ENCODE data around the gene UGCG.
"Not testable (repeated sequence)": the region's sequence is repeated elsewhere in the genome, so short reads cannot be mapped to it uniquely, and the experiment has no call there.

UGCG gene

DNA sequence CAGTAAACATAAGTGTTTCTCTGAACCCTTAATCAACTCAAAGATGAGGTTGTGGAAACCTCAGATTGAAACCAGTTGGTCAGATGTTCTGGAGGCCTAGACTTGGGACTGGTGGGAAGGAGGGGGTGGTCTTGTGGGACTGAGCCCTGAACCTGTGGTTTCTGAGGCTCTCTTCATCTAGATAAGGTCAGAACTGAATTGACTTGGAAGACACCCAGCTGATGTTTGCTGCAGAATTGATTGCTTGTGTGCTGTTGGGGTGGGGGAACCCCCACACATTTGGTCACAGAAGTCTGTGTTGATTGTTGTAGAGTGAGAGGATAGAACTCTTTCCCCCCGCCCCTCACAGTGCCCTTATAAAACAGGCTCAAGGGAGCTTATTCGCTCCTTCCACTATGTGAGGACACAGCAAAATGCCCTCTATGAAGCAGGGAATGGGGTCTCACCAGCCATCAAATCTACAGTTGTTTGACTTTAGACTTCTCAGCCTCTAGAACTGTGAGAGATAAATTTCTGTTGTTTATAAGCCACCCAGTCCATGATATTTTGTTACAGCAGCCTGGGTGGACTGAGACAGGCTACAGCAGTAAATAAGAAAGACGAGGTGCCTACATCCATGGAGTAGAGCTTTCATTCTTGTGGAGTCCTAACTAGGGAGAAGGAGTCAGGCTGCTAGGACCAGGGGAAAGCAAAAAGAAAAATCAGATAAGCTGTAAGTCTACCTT is 25.7 kb upstream of the UGCG start:
- TF ChIP-seq, protein P1, sequence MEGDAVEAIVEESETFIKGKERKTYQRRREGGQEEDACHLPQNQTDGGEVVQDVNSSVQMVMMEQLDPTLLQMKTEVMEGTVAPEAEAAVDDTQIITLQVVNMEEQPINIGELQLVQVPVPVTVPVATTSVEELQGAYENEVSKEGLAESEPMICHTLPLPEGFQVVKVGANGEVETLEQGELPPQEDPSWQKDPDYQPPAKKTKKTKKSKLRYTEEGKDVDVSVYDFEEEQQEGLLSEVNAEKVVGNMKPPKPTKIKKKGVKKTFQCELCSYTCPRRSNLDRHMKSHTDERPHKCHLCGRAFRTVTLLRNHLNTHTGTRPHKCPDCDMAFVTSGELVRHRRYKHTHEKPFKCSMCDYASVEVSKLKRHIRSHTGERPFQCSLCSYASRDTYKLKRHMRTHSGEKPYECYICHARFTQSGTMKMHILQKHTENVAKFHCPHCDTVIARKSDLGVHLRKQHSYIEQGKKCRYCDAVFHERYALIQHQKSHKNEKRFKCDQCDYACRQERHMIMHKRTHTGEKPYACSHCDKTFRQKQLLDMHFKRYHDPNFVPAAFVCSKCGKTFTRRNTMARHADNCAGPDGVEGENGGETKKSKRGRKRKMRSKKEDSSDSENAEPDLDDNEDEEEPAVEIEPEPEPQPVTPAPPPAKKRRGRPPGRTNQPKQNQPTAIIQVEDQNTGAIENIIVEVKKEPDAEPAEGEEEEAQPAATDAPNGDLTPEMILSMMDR (IDR thresholded peaks at IDR 0.05; ENCODE audit: poor library complexity, severe bottlenecking): no peak
- no peak overlapping the region for H3K4me3 ChIP-seq (ENCODE audit: severe bottlenecking)
- H3K4me1 ChIP-seq (ENCODE audit: insufficient read depth, poor library complexity, severe bottlenecking): peaks cover 33% of the 10 kb centered on the region
- H3K27ac ChIP-seq (ENCODE audit: poor library complexity, severe bottlenecking): no peak overlapping the region
- ATAC-seq (ENCODE audit: low read depth): no peak
- no peaks in the 10 kb centered on the region for H3K36me3 ChIP-seq (ENCODE audit: low read depth)
- no peak for DNase-seq (ENCODE audit: low spot score)
- no peaks in the 10 kb centered on the region for H3K9me3 ChIP-seq (ENCODE audit: severe bottlenecking)
- no peaks in the 10 kb centered on the region for H3K27me3 ChIP-seq (ENCODE audit: insufficient read depth, poor library complexity, severe bottlenecking)

GRCh38 chr9:111871499-111871855 is 25.1 kb upstream of the UGCG start:
- TF ChIP-seq, protein P1 (IDR thresholded peaks at IDR 0.05; ENCODE audit: poor library complexity, severe bottlenecking): no peak
- H3K27ac ChIP-seq (ENCODE audit: poor library complexity, severe bottlenecking): no peak overlapping the region
- ATAC-seq (ENCODE audit: low read depth): no peak

GRCh38 chr9:111872886-111873285 is 23.7 kb upstream of the UGCG start:
- no peak for ATAC-seq (ENCODE audit: low read depth)
- TF ChIP-seq, protein P1 (IDR thresholded peaks at IDR 0.05; ENCODE audit: poor library complexity, severe bottlenecking): no peak
- Histone ChIP-seq H3K4me3 (ENCODE audit: severe bottlenecking) (no peak overlapping the region), H3K27me3 (ENCODE audit: insufficient read depth, poor library complexity, severe bottlenecking) (no peaks in the 10 kb centered on the region), H3K27ac (ENCODE audit: poor library complexity, severe bottlenecking) (peak overlapping the region; percentile 59), H3K9me3 (ENCODE audit: severe bottlenecking) (no peaks in the 10 kb centered on the region), H3K36me3 (ENCODE audit: low read depth) (no peaks in the 10 kb centered on the region), H3K4me1 (ENCODE audit: insufficient read depth, poor library complexity, severe bottlenecking) (peaks cover 25% of the 10 kb centered on the region)
- no peak for DNase-seq (ENCODE audit: low spot score)

More at GRCh38 chr9:111871499-111871855, 25.1 kb upstream of the UGCG start:
- Histone ChIP-seq H3K4me3 (ENCODE audit: severe bottlenecking) (no peak overlapping the region), H3K9me3 (ENCODE audit: severe bottlenecking) (no peaks in the 10 kb centered on the region), H3K4me1 (ENCODE audit: insufficient read depth, poor library complexity, severe bottlenecking) (peaks cover 37% of the 10 kb centered on the region), H3K27me3 (ENCODE audit: insufficient read depth, poor library complexity, severe bottlenecking) (no peaks in the 10 kb centered on the region), H3K36me3 (ENCODE audit: low read depth) (no peaks in the 10 kb centered on the region)
- no peak for DNase-seq (ENCODE audit: low spot score)

DNA sequence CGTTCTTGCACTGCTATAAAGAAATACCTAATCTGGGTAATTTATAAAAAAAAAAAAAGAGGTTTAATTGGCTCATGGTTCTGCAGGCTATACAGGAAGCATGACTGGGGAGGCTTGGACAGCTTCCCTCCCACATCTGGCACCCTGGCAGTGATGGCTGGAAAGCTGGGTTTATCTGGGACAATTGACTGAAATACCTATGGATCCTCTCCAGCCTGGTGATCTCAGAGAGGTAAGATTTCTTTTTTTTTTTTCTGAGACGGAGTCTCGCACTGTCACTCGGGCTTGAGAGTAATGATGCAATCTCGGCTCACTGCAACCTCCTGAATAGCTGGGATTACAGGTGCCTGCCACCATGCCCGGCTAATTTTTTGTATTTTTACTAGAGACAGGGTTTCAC is 22.7 kb upstream of the UGCG start:
- Histone ChIP-seq H3K27me3 (ENCODE audit: insufficient read depth, poor library complexity, severe bottlenecking) (no peaks in the 10 kb centered on the region), H3K9me3 (ENCODE audit: severe bottlenecking) (no peaks in the 10 kb centered on the region), H3K4me3 (ENCODE audit: severe bottlenecking) (no peak overlapping the region), H3K27ac (ENCODE audit: poor library complexity, severe bottlenecking) (peak overlapping the region; percentile 59), H3K36me3 (ENCODE audit: low read depth) (no peaks in the 10 kb centered on the region), H3K4me1 (ENCODE audit: insufficient read depth, poor library complexity, severe bottlenecking) (peaks cover 24% of the 10 kb centered on the region)
- DNase-seq (ENCODE audit: low spot score): no peak
- ATAC-seq (ENCODE audit: low read depth): no peak
- TF ChIP-seq, protein P1 (IDR thresholded peaks at IDR 0.05; ENCODE audit: poor library complexity, severe bottlenecking): no peak

GRCh38 chr9:111874500-111874899 is 22.1 kb upstream of the UGCG start:
- H3K4me3 ChIP-seq (ENCODE audit: severe bottlenecking): no peak overlapping the region
- ATAC-seq (ENCODE audit: low read depth) (peak; percentile 79), DNase-seq (ENCODE audit: low spot score) (no peak)
- TF ChIP-seq, protein P1 (IDR thresholded peaks at IDR 0.05; ENCODE audit: poor library complexity, severe bottlenecking): no peak
- H3K4me1 ChIP-seq (ENCODE audit: insufficient read depth, poor library complexity, severe bottlenecking): peaks cover 24% of the 10 kb centered on the region
- H3K9me3 ChIP-seq (ENCODE audit: severe bottlenecking): no peaks in the 10 kb centered on the region
- peak overlapping the region; percentile 59 for H3K27ac ChIP-seq (ENCODE audit: poor library complexity, severe bottlenecking)
- no peaks in the 10 kb centered on the region for H3K27me3 ChIP-seq (ENCODE audit: insufficient read depth, poor library complexity, severe bottlenecking)
- no peaks in the 10 kb centered on the region for H3K36me3 ChIP-seq (ENCODE audit: low read depth)

DNA sequence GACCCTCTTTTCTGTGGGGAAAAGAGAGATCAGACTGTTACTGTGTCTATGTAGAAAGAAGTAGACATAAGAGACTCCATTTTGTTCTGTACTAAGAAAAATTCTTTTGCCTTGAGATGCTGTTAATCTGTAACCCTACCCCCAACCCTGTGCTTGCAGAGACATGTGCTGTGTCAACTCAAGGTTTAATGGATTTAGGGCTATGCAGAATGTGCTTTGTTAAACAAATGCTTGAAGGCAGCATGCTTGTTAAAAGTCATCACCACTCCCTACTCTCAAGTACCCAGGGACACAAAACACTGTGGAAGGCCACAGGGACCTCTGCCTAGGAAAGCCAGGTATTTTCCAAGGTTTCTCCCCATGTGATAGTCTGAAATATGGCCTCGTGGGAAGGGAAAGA is 21.3 kb upstream of the UGCG start:
- H3K36me3 ChIP-seq (ENCODE audit: low read depth); H3K4me3 ChIP-seq (ENCODE audit: severe bottlenecking); H3K9me3 ChIP-seq (ENCODE audit: severe bottlenecking); ATAC-seq (ENCODE audit: low read depth); DNase-seq (ENCODE audit: low spot score); H3K27me3 ChIP-seq (ENCODE audit: insufficient read depth, poor library complexity, severe bottlenecking): not testable (repeated sequence)
- Histone ChIP-seq H3K4me1 (ENCODE audit: insufficient read depth, poor library complexity, severe bottlenecking) (peaks cover 24% of the 10 kb centered on the region), H3K27ac (ENCODE audit: poor library complexity, severe bottlenecking) (peak overlapping the region; percentile 59)

DNA sequence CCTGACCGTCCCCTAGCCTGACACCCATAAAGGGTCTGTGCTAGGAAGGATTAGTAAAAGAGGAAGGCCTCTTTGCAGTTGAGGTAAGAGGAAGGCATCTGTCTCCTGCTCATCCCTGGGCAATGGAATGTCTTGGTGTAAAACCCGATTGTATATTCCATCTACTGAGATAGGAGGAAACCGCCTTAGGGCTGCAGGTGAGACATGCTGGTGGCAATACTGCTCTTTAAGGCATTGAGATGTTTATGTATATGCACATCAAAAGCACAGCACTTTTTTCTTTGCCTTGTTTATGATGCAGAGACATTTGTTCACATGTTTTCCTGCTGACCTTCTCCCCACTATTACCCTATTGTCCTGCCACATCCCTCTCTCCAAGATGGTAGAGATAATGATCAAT is 20.9 kb upstream of the UGCG start:
- not testable (repeated sequence) for H3K36me3 ChIP-seq (ENCODE audit: low read depth); DNase-seq (ENCODE audit: low spot score); H3K4me3 ChIP-seq (ENCODE audit: severe bottlenecking); H3K9me3 ChIP-seq (ENCODE audit: severe bottlenecking); H3K27me3 ChIP-seq (ENCODE audit: insufficient read depth, poor library complexity, severe bottlenecking); ATAC-seq (ENCODE audit: low read depth)
- Histone ChIP-seq H3K27ac (ENCODE audit: poor library complexity, severe bottlenecking) (peak overlapping the region; percentile 59), H3K4me1 (ENCODE audit: insufficient read depth, poor library complexity, severe bottlenecking) (peaks cover 24% of the 10 kb centered on the region)

Measured in RWPE2 (cell line).